ENCODE measurements around the gene PLRG1. TPM values are rescaled to one million over a fixed set of nuclear protein-coding genes. Genes with fewer than 3 reads are reported as not detected.

PLRG1 gene
- polyA plus RNA-seq, 1 donor (not counting 4 experiments of a cell fraction or from before 2014, with no cell fraction given) = 132 TPM

DNA sequence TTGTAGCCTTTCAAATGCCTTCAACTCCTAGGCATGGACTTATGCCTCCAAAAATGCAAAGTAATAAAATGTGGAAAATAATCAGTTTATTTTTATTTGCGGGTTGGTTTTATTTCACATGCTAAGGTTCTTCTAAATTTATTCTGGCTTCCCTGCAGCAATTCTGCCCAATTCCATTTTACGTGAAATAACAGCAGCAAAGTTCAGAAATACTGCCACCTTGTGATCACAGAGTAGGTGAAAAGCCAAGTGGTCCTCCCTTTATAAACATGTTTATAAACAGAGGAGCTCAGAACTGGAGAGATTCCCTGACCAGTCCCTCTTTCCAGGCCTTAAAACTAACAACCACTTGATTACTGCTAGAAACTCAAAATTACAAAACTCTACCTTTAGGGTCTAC is 43.9 kb downstream of the PLRG1 start:
- no peak for DNase-seq (ENCODE audit: low read depth, low spot score)
- H3K9me1 ChIP-seq (ENCODE audit: control insufficient read depth, extremely low read depth, insufficient read depth, low read length) = no peaks in the 10 kb centered on the region
- H4K20me1 ChIP-seq (ENCODE audit: control insufficient read depth, extremely low read depth, insufficient read depth, low read length) = no peaks in the 10 kb centered on the region
- peak; percentile 36 for FAIRE-seq
- H3K9ac ChIP-seq (ENCODE audit: control insufficient read depth, extremely low read depth, insufficient read depth, low read length) = no peak overlapping the region
- H2AFZ ChIP-seq (ENCODE audit: control insufficient read depth, low read length) = peak overlapping the region; percentile 47
- no peaks in the 10 kb centered on the region for H3K36me3 ChIP-seq (ENCODE audit: control insufficient read depth in 2 of 2, extremely low read depth in 1 of 2, insufficient read depth in 2 of 2, low read length in 2 of 2)
- no peaks in the 10 kb centered on the region for H3K79me2 ChIP-seq (ENCODE audit: control insufficient read depth, insufficient read depth, low read length)
- peaks cover 15% of the 10 kb centered on the region for H3K4me1 ChIP-seq (ENCODE audit: control insufficient read depth, extremely low read depth, insufficient read depth, low read length)
- H3K27me3 ChIP-seq (ENCODE audit: control insufficient read depth, extremely low read depth, insufficient read depth, low read length) = no peaks in the 10 kb centered on the region
- dilution Hi-C loops (cut with MboI; ENCODE audit: extremely low pct_ligation_motif_present, low sequenced_read_pairs) = no loop called here
- TF ChIP-seq CTCF (optimal IDR thresholded peaks at IDR 0.05 in 1 of 3, IDR thresholded peaks at IDR 0.05 in 1 of 3, conservative IDR thresholded peaks at IDR 0.05 in 1 of 3; ENCODE audit: extremely low read depth in 1 of 3, insufficient read depth in 2 of 3, low read length in 3 of 3) = peak; percentile 35 to 47 (median 37)
- no peak for TF ChIP-seq EZH2 (IDR thresholded peaks at IDR 0.05; ENCODE audit: low read length)
- H3K4me2 ChIP-seq (ENCODE audit: control insufficient read depth, extremely low read depth, insufficient read depth, low read depth, low read length) = no peak overlapping the region
- no peak overlapping the region for H3K4me3 ChIP-seq (ENCODE audit: control insufficient read depth in 2 of 3, extremely low read depth in 1 of 3, insufficient read depth in 2 of 3, low read depth in 1 of 3, low read length in 3 of 3)
- no peaks in the 10 kb centered on the region for H3K9me3 ChIP-seq (ENCODE audit: control insufficient read depth, low read depth, low read length)
- H3K27ac ChIP-seq (ENCODE audit: control insufficient read depth, insufficient read depth, low read length) = peak overlapping the region; percentile 28

DNA sequence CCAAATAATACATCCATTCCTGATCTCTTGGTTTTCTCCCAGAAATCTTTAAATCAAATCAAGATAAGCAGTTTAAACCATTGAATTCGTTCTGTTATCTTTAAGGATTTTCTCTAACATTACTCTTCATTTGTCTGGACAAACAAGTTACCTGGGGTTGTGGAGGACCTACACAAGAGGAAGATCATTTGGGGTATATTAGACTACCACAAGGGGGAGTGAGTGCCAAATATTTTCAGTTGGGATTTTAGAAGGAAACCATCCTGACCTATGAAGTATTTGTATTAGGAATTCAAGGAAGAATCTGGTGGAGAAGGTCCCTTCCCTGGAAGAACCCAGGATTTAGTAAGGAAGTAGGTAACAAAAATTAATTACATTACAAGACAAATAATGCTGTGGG is 46.6 kb downstream of the PLRG1 start:
- dilution Hi-C loops (cut with MboI; ENCODE audit: extremely low pct_ligation_motif_present, low sequenced_read_pairs) = no loop called here
- FAIRE-seq = peak; percentile 36
- DNase-seq (ENCODE audit: low read depth, low spot score) = no peak

More for the DNA sequence above, 46.6 kb downstream of the PLRG1 start:
- no peaks in the 10 kb centered on the region for H4K20me1 ChIP-seq (ENCODE audit: control insufficient read depth, extremely low read depth, insufficient read depth, low read length)
- peaks cover 15% of the 10 kb centered on the region for H3K4me1 ChIP-seq (ENCODE audit: control insufficient read depth, extremely low read depth, insufficient read depth, low read length)
- no peaks in the 10 kb centered on the region for H3K9me3 ChIP-seq (ENCODE audit: control insufficient read depth, low read depth, low read length)
- no peak overlapping the region for H3K27ac ChIP-seq (ENCODE audit: control insufficient read depth, insufficient read depth, low read length)
- H3K9ac ChIP-seq (ENCODE audit: control insufficient read depth, extremely low read depth, insufficient read depth, low read length) = no peak overlapping the region
- H3K9me1 ChIP-seq (ENCODE audit: control insufficient read depth, extremely low read depth, insufficient read depth, low read length) = no peaks in the 10 kb centered on the region
- no peaks in the 10 kb centered on the region for H3K36me3 ChIP-seq (ENCODE audit: control insufficient read depth in 2 of 2, extremely low read depth in 1 of 2, insufficient read depth in 2 of 2, low read length in 2 of 2)
- H3K4me2 ChIP-seq (ENCODE audit: control insufficient read depth, extremely low read depth, insufficient read depth, low read depth, low read length) = no peak overlapping the region
- H3K4me3 ChIP-seq (ENCODE audit: control insufficient read depth in 2 of 3, extremely low read depth in 1 of 3, insufficient read depth in 2 of 3, low read depth in 1 of 3, low read length in 3 of 3) = no peak overlapping the region
- TF ChIP-seq CTCF (optimal IDR thresholded peaks at IDR 0.05 in 1 of 3, IDR thresholded peaks at IDR 0.05 in 1 of 3, conservative IDR thresholded peaks at IDR 0.05 in 1 of 3; ENCODE audit: extremely low read depth in 1 of 3, insufficient read depth in 2 of 3, low read length in 3 of 3) = peak; percentile 30 to 61 (median 45)
- TF ChIP-seq EZH2 (IDR thresholded peaks at IDR 0.05; ENCODE audit: low read length) = no peak
- H2AFZ ChIP-seq (ENCODE audit: control insufficient read depth, low read length) = no peak overlapping the region
- no peaks in the 10 kb centered on the region for H3K79me2 ChIP-seq (ENCODE audit: control insufficient read depth, insufficient read depth, low read length)
- no peaks in the 10 kb centered on the region for H3K27me3 ChIP-seq (ENCODE audit: control insufficient read depth, extremely low read depth, insufficient read depth, low read length)
